ENCODE results near the gene BMPER.

BMPER gene

GRCh38 chr7:33905389-33906032 lies at the start of gene BMPER:
Gene BMPER (plus strand): TSS chr7:33905539. CDS start chr7:33905614, 75 bp downstream.
- peak; percentile 76 for DNase-seq

DNA sequence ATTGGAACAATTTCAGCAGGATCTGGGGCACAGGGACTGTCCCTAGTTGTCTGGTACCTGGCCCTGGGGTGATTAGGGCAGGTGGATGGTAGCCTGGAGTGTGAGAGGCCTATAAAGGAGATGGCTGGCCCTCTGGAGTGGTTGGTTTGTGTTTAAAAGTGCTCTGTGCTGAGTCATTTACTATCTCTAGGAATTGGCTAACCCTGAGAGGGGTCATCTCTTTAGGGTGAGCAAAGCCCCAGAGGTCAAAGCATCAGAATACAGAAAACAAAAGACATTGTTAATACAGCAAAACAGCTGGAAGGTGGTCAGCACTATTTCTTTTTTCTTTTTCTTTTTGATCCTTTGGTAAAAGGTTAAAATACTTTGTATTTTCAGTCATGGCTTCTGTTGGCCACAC lies 43.4 kb upstream of the BMPER start:
- no peak for DNase-seq

GRCh38 chr7:33862946-33863814 lies 42.2 kb upstream of the BMPER start:
- DNase-seq = no peak

- DNase-seq = no peak
Observed at GRCh38 chr7:33868166-33868565, 37.2 kb upstream of the BMPER start.

- DNase-seq = no peak
Observed at GRCh38 chr7:33869176-33869575, 36.2 kb upstream of the BMPER start.

DNA sequence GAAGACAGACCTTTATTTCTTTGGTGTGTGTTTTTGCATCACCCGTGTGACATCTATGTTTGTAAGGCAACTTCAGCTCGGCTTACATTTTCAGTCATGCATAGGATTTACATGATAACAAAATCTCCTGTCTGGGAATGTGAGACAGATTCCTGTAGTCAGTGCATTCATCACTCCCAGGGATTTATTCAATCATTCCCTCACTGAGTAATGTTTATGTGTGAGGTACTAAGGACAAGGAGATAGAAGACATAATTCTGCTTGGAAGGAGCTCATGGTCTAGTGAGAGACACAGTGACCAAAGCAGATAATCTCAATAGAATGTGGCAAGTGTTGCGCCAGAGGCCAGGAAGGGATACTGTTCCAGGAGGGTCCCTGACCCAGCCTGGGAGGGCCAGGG lies 35.2 kb upstream of the BMPER start:
- DNase-seq = no peak

GRCh38 chr7:33872870-33873269 lies 32.5 kb upstream of the BMPER start:
- no peak for DNase-seq

GRCh38 chr7:33873518-33873917 lies 31.8 kb upstream of the BMPER start:
- DNase-seq = no peak

DNA sequence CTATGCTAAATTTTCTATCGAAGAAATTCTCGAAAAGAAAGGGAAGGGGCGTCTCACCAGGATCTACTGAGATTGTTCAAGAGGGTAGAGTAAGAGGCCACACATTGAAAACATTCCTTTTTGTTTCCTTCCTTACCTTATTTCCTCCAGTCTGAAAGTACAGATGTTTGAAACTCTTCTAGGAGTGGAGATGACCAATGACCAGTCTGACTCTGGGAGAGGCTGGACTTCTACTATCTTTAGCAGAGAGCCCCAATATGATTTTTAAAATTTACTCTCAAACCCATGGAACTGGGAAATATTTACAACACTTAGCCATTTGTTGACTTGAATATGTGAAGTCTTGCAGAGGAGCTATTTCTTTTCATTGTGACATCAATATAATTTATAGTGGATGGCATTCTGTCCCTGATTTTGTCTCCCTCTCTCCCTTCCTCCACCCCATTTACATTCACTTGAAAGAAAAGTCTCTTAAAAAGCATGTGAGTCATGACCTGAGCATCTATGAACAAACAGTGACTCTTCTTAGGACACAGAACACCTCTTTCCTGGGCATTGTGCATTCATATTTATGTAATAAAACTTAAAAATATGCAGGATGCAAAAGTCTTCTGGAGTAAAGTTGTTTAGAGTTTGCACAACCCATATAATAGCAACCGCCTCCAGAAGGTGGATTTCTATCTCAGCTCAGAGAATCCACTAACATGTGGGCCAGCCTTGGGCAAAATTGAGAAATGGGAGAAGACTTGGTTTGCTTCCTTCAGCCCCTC lies 31.2 kb upstream of the BMPER start:
- DNase-seq = no peak

DNA sequence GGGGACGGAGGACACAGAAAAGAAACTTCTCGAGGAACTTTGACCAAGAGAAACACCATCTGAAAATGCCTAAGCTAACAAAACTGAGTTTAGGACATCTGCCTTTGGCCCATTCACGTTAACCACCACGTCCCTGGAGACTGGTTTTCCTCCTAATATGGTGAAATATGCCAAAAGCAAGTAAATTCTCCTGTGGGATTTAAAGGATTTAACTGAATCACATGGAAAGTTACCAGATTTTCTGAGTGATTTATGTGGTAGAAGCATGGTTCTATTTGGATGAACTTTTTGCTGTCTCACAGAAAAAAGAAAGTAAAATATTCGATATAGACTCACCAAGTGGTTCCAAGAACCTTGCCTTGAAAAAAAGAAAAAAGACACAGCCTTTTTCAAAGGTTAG lies 30.4 kb upstream of the BMPER start:
- no peak for DNase-seq

DNA sequence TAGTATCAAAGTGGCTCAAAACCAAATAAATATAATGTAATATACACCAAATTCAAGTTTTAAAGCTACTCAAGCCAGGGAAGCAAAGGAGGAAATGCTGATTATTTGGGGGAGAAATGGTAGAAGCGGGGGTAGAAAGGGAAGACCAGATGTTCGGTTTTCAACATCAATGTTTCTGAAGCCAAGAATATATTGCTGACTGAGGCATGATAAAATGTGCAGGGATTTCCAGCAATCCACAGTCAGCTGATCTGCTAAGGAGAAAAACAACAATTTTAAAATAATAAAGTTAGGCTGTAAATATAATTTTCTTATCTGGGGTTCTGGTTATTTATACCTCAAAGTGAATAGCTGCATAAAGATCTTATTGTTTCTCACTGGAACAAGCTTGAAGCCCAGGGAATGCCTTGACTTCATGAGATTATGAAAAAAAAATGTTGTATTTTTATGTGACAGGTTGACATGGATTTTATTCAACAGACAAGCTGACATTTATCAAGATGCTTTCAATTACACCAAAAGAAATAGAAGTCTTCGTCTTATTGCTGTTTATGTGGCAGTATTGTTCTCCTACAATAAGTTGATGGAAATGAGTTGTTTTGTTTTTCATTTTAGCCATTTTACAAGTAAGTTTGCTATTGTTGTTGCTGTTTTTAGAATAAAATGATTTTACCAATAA lies 28.6 kb upstream of the BMPER start:
- DNase-seq = no peak

- no peak for DNase-seq
Observed at GRCh38 chr7:33880787-33881186, 24.6 kb upstream of the BMPER start.

DNA sequence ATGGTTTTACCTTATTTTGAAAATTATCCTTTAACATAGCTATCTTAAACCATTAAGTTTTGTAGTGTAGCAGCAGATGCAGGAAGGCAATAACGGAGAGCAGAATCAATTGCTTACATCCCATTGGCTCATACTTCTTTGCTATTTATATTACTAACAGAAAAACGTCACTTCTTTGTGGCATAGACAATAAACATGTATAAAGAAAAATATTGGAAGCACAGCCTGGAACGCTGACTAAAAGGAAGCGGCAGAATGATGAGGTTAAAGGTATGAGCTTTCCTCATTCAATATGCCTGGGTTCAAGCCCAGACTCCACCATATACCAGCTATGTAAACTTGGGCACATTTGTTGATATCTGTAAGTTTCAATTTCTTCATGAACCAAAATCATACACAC lies 24.0 kb upstream of the BMPER start:
- no peak for DNase-seq

DNA sequence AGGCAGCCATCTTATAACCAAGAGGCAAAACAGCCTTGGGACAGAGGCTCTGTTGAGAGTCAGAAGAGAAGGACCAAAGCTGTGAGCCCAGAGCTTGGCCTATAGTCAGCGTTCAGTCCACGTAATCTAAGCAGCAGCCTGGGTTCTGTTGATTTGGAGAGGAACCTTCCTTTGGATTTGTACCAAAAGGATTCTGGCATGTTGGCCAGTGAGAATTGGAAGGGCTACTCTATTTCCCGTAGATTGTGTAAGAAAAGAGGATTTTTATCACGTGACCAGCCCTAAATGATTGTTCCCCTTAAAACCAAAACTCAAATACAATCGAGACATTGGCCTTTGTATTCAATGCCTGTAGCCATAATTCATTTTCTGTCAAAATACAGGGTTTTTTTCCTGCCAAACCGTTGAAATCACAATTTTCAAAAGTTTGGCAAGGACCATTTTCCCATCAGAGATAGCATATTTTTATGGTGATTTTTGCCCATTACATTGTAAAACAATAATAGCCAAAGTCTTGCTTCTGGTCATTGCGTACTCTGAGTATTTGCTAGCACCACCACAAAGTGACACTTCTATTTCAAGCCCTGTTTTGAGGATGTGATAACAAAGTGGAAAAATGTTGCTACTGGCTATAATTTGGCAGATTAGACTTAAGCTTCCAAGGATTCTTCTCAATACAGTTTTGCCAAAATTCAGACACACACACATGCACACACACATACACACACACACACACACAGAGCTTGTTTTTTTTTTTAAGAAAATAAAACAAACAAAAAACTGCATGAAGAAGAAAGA lies 23.1 kb upstream of the BMPER start:
- DNase-seq = no peak

- DNase-seq = no peak
Observed at GRCh38 chr7:33882950-33883670, 22.2 kb upstream of the BMPER start.

DNA sequence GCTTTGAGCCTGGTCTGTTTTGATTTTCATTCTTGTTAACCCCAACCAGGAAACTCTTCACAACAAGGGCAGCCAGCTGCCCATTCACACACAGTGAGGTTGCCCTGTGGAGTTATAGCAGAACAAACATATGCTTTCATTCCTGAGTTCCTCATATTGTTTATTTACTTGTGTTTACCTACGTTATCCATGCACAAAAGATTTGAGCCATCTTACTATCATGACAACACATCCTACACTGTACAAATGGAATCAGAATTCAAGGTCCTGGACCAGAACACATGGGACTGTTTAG lies 21.7 kb upstream of the BMPER start:
- DNase-seq = no peak

- DNase-seq = no peak
Observed at GRCh38 chr7:33885290-33886148, 19.8 kb upstream of the BMPER start.

DNA sequence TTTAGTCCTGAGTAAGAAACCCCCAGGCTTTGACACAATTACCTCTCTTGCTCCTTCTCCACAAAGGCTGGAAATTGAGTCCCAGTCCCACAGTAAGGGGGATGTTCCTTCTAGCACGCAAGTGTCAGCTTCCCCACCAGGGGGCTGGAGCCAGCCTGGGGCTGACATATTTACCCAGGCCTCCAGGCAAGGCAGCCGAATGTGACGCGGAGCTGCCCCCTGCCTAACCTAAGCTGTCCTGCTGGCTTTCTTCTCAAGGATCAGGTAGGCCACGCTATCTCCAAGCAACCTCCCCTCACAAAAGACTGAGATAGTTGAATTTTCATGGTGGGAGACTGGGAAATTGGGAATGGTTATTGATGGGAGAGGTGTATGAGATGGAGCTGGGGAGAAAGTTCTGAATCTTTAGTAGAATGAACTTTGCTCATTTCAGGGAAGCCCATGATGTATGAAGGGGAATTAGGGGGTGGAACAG lies 19.2 kb upstream of the BMPER start:
- no peak for DNase-seq

DNA sequence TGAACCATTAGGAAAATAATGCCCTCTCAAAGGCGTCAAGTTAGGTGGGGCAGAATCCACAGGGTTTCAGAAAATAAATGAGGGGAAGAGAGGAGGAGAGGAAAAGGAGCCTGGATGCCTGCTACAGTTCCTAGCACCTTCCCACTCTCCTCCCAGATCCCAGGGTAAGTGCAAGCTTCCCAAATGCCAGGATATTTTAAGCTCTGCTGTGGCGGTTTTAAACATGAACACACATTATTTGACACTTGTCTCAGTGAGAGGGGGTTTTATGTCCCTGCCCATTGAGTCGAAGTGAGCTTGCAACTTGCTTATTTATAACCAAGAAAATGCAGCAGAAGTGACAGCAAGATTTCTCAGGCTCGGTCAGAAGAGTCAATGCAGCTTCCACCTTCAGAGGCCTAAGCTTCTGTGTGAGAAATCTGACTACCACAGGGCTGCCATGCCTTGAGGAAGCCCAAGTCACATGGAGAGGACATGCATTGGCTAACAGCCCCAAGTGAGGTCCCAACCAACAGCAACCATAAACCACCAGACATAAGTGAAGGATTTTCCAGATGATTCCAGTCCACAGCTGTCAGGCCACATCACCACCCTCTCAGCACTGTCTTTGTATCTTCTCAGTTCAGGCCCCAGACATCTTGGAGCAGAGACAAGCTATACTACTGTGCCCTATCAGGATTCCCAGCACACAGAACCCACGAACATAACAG lies 17.9 kb upstream of the BMPER start:
- DNase-seq = no peak

DNA sequence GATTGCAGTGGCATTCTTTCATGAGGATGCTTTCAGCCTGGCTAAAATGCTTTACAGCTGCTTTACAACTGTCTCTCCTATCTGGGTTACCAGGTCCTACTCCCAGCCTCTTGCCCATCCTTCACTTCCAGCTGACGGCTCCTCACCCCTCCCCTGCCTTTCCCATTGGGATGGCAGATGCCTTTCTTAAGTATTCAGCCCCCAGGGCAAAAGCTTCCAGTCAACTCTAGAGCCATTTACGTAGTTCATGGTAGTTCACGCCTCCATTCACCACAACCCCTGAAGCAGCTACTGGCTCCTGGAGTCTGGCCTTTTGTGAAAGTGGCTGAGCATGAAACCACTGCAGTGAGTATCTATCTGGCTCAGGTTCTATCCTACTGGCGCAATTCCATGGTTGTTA lies 17.2 kb upstream of the BMPER start:
- DNase-seq = no peak

All from NCI-H526 treated with DMSO at 0.1 percent for 48 hours (cell line).